Type B pancreatic cell (in vitro differentiated cells): ENCODE results near the gene AEBP2. TPM values are rescaled to one million over a fixed set of nuclear protein-coding genes. Genes with fewer than 3 reads are reported as not detected.

ENCODE experiments used
- DNase-seq: peaks from one replicate; pipeline ENCODE4 v3.0.0; 2021; ENCODE audit warnings: mixed read lengths; ENCODE audit not compliant: unreplicated experiment; ENCODE audit errors: extremely low spot score
- H3K27ac Mint-ChIP-seq: 2 replicates; pipeline ENCODE4 v1.8.0; 2021; ENCODE audit warnings: mild to moderate bottlenecking, mixed read lengths
- H3K27me3 Mint-ChIP-seq: 2 replicates; pipeline ENCODE4 v1.8.0; 2021; ENCODE audit warnings: mixed read lengths
- H3K36me3 Mint-ChIP-seq: 2 replicates; pipeline ENCODE4 v1.8.0; 2021; ENCODE audit warnings: mixed read lengths
- H3K4me1 Mint-ChIP-seq: one replicate; pipeline ENCODE4 v1.8.0; 2021; ENCODE audit warnings: mixed read lengths; ENCODE audit not compliant: unreplicated experiment
- H3K4me3 Mint-ChIP-seq: 2 replicates; pipeline ENCODE4 v1.8.0; 2021; ENCODE audit warnings: mild to moderate bottlenecking, mixed read lengths
- H3K9me3 Mint-ChIP-seq: 2 replicates; pipeline ENCODE4 v1.8.0; 2021; ENCODE audit warnings: mixed read lengths
- CTCF ChIP-seq: fragments of 200-600 bp; sonication (generic); conservative IDR thresholded peaks from 2 replicates; pipeline ENCODE4 v1.5.0; 2021; ENCODE audit warnings: antibody characterized with exemption, mild to moderate bottlenecking
- total RNA-seq: library from RNA; stranded (reverse); gene quantifications from 2 replicates; pipeline ENCODE4 v1.2.1, GENCODE V29; 2021; ENCODE audit warnings: low replicate concordance

The AEBP2 gene
- total RNA-seq, 1 donor from 2014 or later, result 45.8 TPM

GRCh38 chr12:19436931-19437330 is 2.4 kb upstream of the AEBP2 start:
- no peak overlapping the region for H3K4me3 Mint-ChIP-seq
- DNase-seq, result no peak
- H3K36me3 Mint-ChIP-seq, result peaks cover 15% of the 10 kb centered on the region
- no peak overlapping the region for H3K27ac Mint-ChIP-seq
- peaks cover 6% of the 10 kb centered on the region for H3K4me1 Mint-ChIP-seq
- no peak for TF ChIP-seq CTCF
- peaks cover 3% of the 10 kb centered on the region for H3K27me3 Mint-ChIP-seq
- H3K9me3 Mint-ChIP-seq, result peaks cover 5% of the 10 kb centered on the region

- H3K36me3 Mint-ChIP-seq, result peaks cover 15% of the 10 kb centered on the region
- TF ChIP-seq CTCF, result no peak
- peaks cover 7% of the 10 kb centered on the region for H3K4me1 Mint-ChIP-seq
- DNase-seq, result no peak
- H3K27me3 Mint-ChIP-seq, result peaks cover 3% of the 10 kb centered on the region
- H3K4me3 Mint-ChIP-seq, result peak overlapping the region; percentile 56
- no peak overlapping the region for H3K27ac Mint-ChIP-seq
- H3K9me3 Mint-ChIP-seq, result peaks cover 5% of the 10 kb centered on the region
Measured at GRCh38 chr12:19437996-19438395, 1.3 kb upstream of the AEBP2 start.

- H3K4me3 Mint-ChIP-seq, result peak overlapping the region; percentile 94
- no peak for TF ChIP-seq CTCF
- peak; percentile 74 for DNase-seq
- H3K4me1 Mint-ChIP-seq, result peaks cover 13% of the 10 kb centered on the region
- H3K27ac Mint-ChIP-seq, result peak overlapping the region; percentile 97
- peaks cover 3% of the 10 kb centered on the region for H3K27me3 Mint-ChIP-seq
- peaks cover 23% of the 10 kb centered on the region for H3K36me3 Mint-ChIP-seq
- H3K9me3 Mint-ChIP-seq, result peaks cover 5% of the 10 kb centered on the region
Measured at GRCh38 chr12:19440019-19440858, 947 bp downstream of the AEBP2 start.

GRCh38 chr12:19440916-19441315 is 1.6 kb downstream of the AEBP2 start:
- peak overlapping the region; percentile 97 for H3K27ac Mint-ChIP-seq
- peaks cover 27% of the 10 kb centered on the region for H3K36me3 Mint-ChIP-seq
- H3K27me3 Mint-ChIP-seq, result peaks cover 3% of the 10 kb centered on the region
- H3K9me3 Mint-ChIP-seq, result peaks cover 5% of the 10 kb centered on the region
- no peak for DNase-seq
- TF ChIP-seq CTCF, result no peak
- peak overlapping the region; percentile 94 for H3K4me3 Mint-ChIP-seq
- H3K4me1 Mint-ChIP-seq, result peaks cover 14% of the 10 kb centered on the region

GRCh38 chr12:19443585-19443984 is 4.3 kb downstream of the AEBP2 start:
- Mint-ChIP-seq H3K4me3 (no peak overlapping the region), H3K9me3 (peaks cover 5% of the 10 kb centered on the region), H3K27ac (no peak overlapping the region), H3K4me1 (peaks cover 18% of the 10 kb centered on the region), H3K27me3 (peaks cover 3% of the 10 kb centered on the region), H3K36me3 (peaks cover 40% of the 10 kb centered on the region)
- DNase-seq, result no peak
- no peak for TF ChIP-seq CTCF
